Activated naive CD4-positive, alpha-beta T cell treated with anti-CD3 and anti-CD28 coated beads, Interleukin-2, amount 50 U/mL, for 72 hours (primary cell): ENCODE measurements around the gene STX19. TPM values are rescaled to one million over a fixed set of nuclear protein-coding genes. Genes with fewer than 3 reads are reported as not detected.

Experiments used
- total RNA-seq, 2 donors: library from RNA; stranded (reverse); gene quantifications; one replicate each; pipeline ENCODE4 v1.2.3, GENCODE V29; 2022

The STX19 gene
- total RNA-seq, 2 donors from 2014 or later: not detected

Other genes starting within 250 kb of the STX19 start
- gene PROS1, start 54.7 kb downstream of the STX19 start, total RNA-seq: 1 to 10 TPM; 1.8 to 3.0 TPM
- gene ARL13B, start 48.4 kb downstream of the STX19 start, total RNA-seq: 1 to 10 TPM; 9.0 to 9.5 TPM
- gene DHFR2, start 34.3 kb upstream of the STX19 start, total RNA-seq: 1 to 10 TPM; 2.3 to 6.7 TPM
- gene NSUN3, start 34.5 kb upstream of the STX19 start, total RNA-seq: 10 to 100 TPM; 18.3 to 27.1 TPM